ENCODE results near the gene TAP1. TPM values are rescaled to one million over a fixed set of nuclear protein-coding genes. Genes with fewer than 3 reads are reported as not detected.

Gene TAP1
- total and polyA plus RNA-seq, 9 of the 15 experiments (the other 6 are each of a cell fraction or from before 2014, with no cell fraction given), result 1.3 to 6.0 (median 4.2) TPM

- TF ChIP-seq RREB1 (CRISPR knock-in tag; IDR thresholded peaks at IDR 0.05) (0 out of 2 replicates have a peak, but pooled peaks have one; percentile 50), BHLHE40 (IDR thresholded peaks at IDR 0.05; ENCODE audit: low read length) (peak; percentile 83), NFXL1 (CRISPR knock-in tag; IDR thresholded peaks at IDR 0.05) (no peak), ZNF212 (CRISPR knock-in tag; IDR thresholded peaks at IDR 0.05) (no peak), TRIM25 (IDR thresholded peaks at IDR 0.05; ENCODE audit: borderline replicate concordance) (no peak), ZNF778 (CRISPR knock-in tag; IDR thresholded peaks at IDR 0.05) (no peak), E2F5 (CRISPR knock-in tag; IDR thresholded peaks at IDR 0.05) (0 out of 2 replicates have a peak, but pooled peaks have one; percentile 47), SMAD4 (CRISPR knock-in tag; conservative IDR thresholded peaks at IDR 0.05) (peak; percentile 85), ZNF124 (CRISPR knock-in tag; IDR thresholded peaks at IDR 0.05) (no peak), SMAD2 (IDR thresholded peaks at IDR 0.05; ENCODE audit: low read depth, low read length) (no peak), GATAD2A (IDR thresholded peaks at IDR 0.05) (no peak), DLX4 (CRISPR knock-in tag; IDR thresholded peaks at IDR 0.05) (no peak), FOSL1 (tag; conservative IDR thresholded peaks at IDR 0.05) (peak; percentile 48; the same call in 1 of the 2 replicates), RFX7 (CRISPR knock-in tag; IDR thresholded peaks at IDR 0.05) (no peak), MEF2A (IDR thresholded peaks at IDR 0.05; ENCODE audit: control insufficient read depth, low read depth, low read length) (no peak), NUFIP1 (IDR thresholded peaks at IDR 0.05; ENCODE audit: partially characterized antibody) (no peak)
Observed at GRCh38 chr6:32853541-32854375, at the start of gene TAP1, which contains the start of gene PSMB9 (continued).

All from K562 (cell line).